Measurements from ENCODE around the gene PARD3B.

DNA sequence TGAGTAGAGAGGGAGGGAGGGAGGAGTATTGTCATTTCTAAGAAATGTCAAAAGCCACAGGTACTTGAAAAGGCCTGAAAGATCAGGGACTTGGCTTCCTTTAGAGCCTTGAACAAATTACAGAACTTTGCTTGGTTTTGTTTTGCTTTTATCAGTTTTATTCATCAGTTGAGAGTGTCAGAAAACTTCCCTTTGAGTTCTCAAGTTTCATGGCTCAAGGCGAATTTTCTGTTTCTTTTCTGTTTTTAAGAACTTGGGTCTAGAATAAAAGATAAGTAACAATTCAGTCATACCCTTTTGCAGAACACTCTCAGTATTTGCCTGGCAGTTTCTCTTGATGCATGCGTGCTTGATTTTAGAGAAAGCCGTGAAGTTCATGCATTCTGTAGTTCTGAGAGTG lies 531.9 kb downstream of the PARD3B start:
- TF ChIP-seq, protein P1, sequence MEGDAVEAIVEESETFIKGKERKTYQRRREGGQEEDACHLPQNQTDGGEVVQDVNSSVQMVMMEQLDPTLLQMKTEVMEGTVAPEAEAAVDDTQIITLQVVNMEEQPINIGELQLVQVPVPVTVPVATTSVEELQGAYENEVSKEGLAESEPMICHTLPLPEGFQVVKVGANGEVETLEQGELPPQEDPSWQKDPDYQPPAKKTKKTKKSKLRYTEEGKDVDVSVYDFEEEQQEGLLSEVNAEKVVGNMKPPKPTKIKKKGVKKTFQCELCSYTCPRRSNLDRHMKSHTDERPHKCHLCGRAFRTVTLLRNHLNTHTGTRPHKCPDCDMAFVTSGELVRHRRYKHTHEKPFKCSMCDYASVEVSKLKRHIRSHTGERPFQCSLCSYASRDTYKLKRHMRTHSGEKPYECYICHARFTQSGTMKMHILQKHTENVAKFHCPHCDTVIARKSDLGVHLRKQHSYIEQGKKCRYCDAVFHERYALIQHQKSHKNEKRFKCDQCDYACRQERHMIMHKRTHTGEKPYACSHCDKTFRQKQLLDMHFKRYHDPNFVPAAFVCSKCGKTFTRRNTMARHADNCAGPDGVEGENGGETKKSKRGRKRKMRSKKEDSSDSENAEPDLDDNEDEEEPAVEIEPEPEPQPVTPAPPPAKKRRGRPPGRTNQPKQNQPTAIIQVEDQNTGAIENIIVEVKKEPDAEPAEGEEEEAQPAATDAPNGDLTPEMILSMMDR (IDR thresholded peaks at IDR 0.05): no peak
- TF ChIP-seq POLR2A (IDR thresholded peaks at IDR 0.05): no peak

Data from lower leg skin (tissue), 3 donors.